Right atrium auricular region (tissue), 2 donors: ENCODE data around the gene FGF18. TPM values are rescaled to one million over a fixed set of nuclear protein-coding genes. Genes with fewer than 3 reads are reported as not detected.
A peak's percentile ranks its signal among the peaks of the same experiment; 100 is the strongest.

Source experiments
- DNase-seq: peaks from one replicate; pipeline ENCODE4 v3.0.0-alpha.2; 2019; ENCODE audit warnings: low spot score
- H3K27ac ChIP-seq, 2 donors: fragments of 200-600 bp; sonication (generic); 1 replicate in 1 of 2; 2 replicates in 1 of 2; pipeline ENCODE4 v1.5.1; 2016 to 2019
- H3K27me3 ChIP-seq, 2 donors: fragments of 200-600 bp; sonication (generic); one replicate each; pipeline versions ENCODE4 v1.5.1 to v1.6.0; 2017 to 2019
- H3K36me3 ChIP-seq: fragments of 200-600 bp; sonication (generic); one replicate; pipeline ENCODE4 v1.5.1; 2016
- H3K4me1 ChIP-seq, 2 donors: fragments of 200-600 bp; sonication (generic); one replicate each; pipeline versions ENCODE4 v1.5.1 to v1.6.0; 2017 to 2019
- H3K4me3 ChIP-seq, 2 donors: fragments of 200-600 bp; sonication (generic); 1 replicate in 1 of 2; 2 replicates in 1 of 2; pipeline ENCODE4 v1.5.1; 2017 to 2019; ENCODE audit warnings: mild to moderate bottlenecking in 1 of 2, moderate library complexity in 1 of 2
- H3K9me3 ChIP-seq, 2 donors: fragments of 200-600 bp; sonication (generic); one replicate each; pipeline ENCODE4 v1.5.1; 2019
- total RNA-seq, 2 donors: library from RNA; depleted of rRNA; stranded (reverse); fragments of >200 nt; gene quantifications; one replicate each; pipeline ENCODE4 v1.1.0, GENCODE V29; 2016
- TF ChIP-seq, protein P1 (sequence below), 2 donors: fragments of 200-600 bp; sonication (generic); IDR thresholded peaks; one replicate each; pipeline ENCODE4 v1.5.1; 2019; ENCODE audit warnings: antibody characterized with exemption in 2 of 2

FGF18 gene
- total RNA-seq, 2 donors from 2014 or later, result 2.2 to 2.7 TPM

DNA sequence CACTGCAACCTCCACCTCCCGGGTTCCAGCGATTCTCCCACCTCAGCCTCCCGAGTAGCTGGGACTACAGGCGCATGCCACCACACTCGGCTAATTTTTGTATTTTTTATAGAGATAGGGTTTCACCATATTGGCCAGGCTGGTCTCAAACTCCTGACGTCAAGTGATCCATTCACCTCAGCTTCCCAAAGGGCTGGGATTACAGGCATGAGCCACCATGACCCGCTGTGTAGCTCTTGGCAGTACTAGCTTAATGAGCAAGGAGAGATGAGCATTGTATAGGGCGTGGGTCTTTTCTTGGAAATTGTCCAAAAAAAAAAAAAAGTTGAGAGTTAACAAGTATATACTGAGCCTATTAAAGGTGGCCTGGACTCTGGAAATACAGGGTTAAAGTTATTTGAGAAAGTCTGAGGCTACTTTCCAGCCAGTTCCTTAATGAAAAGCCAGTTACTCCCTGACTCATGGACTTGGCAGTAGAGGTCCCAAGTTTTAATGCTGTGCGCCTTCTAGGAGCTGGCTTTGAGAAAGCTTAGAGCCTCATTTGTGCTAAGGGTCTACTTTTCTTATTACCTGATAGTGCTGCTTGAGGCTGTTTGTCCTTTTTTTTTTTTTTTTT is 4.2 kb upstream of the FGF18 start:
- H3K4me3 ChIP-seq, result no peak overlapping the region
- TF ChIP-seq, protein P1, sequence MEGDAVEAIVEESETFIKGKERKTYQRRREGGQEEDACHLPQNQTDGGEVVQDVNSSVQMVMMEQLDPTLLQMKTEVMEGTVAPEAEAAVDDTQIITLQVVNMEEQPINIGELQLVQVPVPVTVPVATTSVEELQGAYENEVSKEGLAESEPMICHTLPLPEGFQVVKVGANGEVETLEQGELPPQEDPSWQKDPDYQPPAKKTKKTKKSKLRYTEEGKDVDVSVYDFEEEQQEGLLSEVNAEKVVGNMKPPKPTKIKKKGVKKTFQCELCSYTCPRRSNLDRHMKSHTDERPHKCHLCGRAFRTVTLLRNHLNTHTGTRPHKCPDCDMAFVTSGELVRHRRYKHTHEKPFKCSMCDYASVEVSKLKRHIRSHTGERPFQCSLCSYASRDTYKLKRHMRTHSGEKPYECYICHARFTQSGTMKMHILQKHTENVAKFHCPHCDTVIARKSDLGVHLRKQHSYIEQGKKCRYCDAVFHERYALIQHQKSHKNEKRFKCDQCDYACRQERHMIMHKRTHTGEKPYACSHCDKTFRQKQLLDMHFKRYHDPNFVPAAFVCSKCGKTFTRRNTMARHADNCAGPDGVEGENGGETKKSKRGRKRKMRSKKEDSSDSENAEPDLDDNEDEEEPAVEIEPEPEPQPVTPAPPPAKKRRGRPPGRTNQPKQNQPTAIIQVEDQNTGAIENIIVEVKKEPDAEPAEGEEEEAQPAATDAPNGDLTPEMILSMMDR (IDR thresholded peaks at IDR 0.05), result no peak
- H3K36me3 ChIP-seq, result peaks cover 32% of the 10 kb centered on the region
- peak; percentile 52 for DNase-seq
- peaks cover 0 to 19% of the 10 kb centered on the region in 2 donors for H3K4me1 ChIP-seq
- no peak overlapping the region for H3K27ac ChIP-seq
- H3K27me3 ChIP-seq, result no peaks in the 10 kb centered on the region
- H3K9me3 ChIP-seq, result no peaks in the 10 kb centered on the region

DNA sequence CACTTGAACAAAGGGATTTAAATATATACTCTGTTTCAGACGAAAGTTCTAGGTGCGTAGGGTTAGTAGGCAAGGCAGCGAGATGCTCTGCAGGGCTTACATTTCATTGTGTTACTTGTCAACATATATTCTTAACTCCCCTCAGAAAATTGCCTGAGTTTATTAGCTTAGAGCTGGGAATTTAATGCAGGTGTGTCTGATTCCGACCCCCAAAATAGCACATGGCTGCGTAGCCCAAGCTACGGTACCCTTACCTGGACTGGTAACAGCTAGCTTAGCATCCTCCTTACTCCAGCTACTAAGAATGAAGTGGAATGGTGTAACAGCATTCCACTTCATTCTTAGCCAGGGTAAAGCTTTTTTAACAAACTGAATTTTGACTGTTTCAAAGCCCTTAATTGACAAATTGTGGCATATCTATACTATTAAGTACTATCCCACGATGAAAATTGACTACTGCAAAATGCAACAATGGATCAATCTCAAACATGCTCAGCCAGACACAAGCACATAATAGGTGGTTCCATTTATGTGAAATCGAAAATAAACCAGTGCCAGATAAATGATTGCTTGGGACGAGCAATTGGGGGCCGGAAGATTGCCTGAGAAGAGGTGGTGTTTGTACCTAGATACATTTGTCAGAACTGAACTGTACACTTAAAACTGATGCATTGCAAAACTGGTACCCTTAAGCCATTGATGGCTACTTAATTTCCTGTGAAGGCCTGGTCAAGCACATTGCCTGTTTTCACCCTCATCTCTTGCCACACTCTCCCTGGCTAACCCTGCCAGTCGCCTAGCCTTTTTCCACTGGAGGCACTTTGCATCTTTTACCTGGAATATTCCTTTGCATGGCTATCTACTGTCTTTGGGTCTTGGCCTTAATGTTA is 3.0 kb upstream of the FGF18 start:
- Histone ChIP-seq H3K27me3 (no peaks in the 10 kb centered on the region), H3K27ac (no peak overlapping the region), H3K9me3 (no peaks in the 10 kb centered on the region), H3K4me3 (no peak overlapping the region), H3K4me1 (peaks cover 0 to 31% of the 10 kb centered on the region in 2 donors), H3K36me3 (peaks cover 22% of the 10 kb centered on the region)
- TF ChIP-seq, protein P1 (IDR thresholded peaks at IDR 0.05), result no peak
- DNase-seq, result no peak

DNA sequence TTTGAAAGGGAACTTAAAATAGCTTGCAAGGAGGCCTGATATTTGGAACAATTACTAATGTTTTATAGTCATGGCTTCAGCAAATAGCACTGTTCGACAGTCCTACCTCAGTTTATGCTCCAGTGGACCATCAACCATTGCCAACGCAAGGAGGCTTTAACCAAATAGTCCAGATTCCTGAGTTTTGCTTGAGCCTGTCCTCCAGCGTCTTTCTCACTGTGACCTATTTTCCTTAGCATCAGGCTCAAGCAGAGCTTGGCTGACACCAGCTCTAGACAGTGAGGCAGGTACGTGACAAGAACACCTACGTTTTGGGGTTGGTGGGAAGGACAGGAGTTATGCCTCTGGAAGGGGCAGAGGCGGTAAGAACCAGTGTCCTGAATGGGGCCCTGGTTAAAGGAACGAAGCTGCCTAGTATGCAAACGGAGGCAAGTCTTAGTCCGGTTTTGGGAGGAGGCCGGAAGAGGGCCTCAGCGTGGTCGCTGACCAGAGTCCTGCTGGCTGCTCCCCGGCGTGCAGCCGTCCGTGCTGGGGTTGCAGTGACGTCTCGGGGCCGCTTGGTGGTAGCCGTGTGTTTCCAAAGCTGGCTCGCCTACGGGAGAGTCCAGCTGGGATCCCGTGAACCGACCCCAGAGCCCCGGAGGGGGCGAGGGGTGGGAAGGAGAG is 998 bp upstream of the FGF18 start:
- Histone ChIP-seq H3K9me3 (no peaks in the 10 kb centered on the region), H3K27me3 (no peaks in the 10 kb centered on the region), H3K4me1 (peaks cover 0 to 36% of the 10 kb centered on the region in 2 donors), H3K4me3 (peak overlapping the region in 1 of 2 donors; percentile 49), H3K27ac (no peak overlapping the region), H3K36me3 (peaks cover 3% of the 10 kb centered on the region)
- TF ChIP-seq, protein P1 (IDR thresholded peaks at IDR 0.05), result peak; percentile 96 to 98
- peak; percentile 82 for DNase-seq

DNA sequence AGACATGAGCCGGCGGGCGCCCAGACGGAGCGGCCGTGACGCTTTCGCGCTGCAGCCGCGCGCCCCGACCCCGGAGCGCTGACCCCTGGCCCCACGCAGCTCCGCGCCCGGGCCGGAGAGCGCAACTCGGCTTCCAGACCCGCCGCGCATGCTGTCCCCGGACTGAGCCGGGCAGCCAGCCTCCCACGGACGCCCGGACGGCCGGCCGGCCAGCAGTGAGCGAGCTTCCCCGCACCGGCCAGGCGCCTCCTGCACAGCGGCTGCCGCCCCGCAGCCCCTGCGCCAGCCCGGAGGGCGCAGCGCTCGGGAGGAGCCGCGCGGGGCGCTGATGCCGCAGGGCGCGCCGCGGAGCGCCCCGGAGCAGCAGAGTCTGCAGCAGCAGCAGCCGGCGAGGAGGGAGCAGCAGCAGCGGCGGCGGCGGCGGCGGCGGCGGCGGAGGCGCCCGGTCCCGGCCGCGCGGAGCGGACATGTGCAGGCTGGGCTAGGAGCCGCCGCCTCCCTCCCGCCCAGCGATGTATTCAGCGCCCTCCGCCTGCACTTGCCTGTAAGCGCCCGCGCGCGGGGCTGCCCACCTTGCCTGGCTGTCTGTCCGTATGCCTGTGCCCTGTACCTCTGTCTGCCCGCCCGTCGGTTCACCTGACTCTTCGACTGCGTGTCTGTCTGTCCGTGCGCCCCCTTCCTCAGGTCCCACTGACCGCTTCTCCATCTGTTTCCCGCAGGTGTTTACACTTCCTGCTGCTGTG is 412 bp downstream of the FGF18 start:
- H3K9me3 ChIP-seq, result no peaks in the 10 kb centered on the region
- no peaks in the 10 kb centered on the region for H3K36me3 ChIP-seq
- peaks cover 0 to 36% of the 10 kb centered on the region in 2 donors for H3K4me1 ChIP-seq
- peak; percentile 57 for DNase-seq
- TF ChIP-seq, protein P1 (IDR thresholded peaks at IDR 0.05), result no peak
- no peaks in the 10 kb centered on the region for H3K27me3 ChIP-seq
- peak overlapping the region in 1 of 2 donors; percentile 16 for H3K27ac ChIP-seq
- peak overlapping the region; percentile 19 to 49 for H3K4me3 ChIP-seq
